WERI-Rb-1 (cell line): ENCODE measurements around the gene SYPL2.
"Not testable (repeated sequence)": the region's sequence is repeated elsewhere in the genome, so short reads cannot be mapped to it uniquely, and the experiment has no call there.

Experiments
- DNase-seq: peaks from one replicate; pipeline ENCODE4 v3.0.0-alpha.2; 2020
- H3K27ac ChIP-seq: fragments of 250-450 bp; sonication (Bioruptor Pico); 2 replicates; pipeline ENCODE4 v1.5.1; 2020; ENCODE audit warnings: mild to moderate bottlenecking, moderate library complexity
- H3K27me3 ChIP-seq: fragments of 250-450 bp; sonication (Bioruptor Pico); 2 replicates; pipeline ENCODE4 v1.5.1; 2021; ENCODE audit warnings: mild to moderate bottlenecking, low read depth, moderate library complexity; ENCODE audit not compliant: insufficient read depth, severe bottlenecking
- H3K36me3 ChIP-seq: fragments of 250-450 bp; sonication (Bioruptor Pico); 2 replicates; pipeline ENCODE4 v1.5.1; 2020; ENCODE audit warnings: mild to moderate bottlenecking, moderate library complexity
- H3K4me3 ChIP-seq: 2 replicates; pipeline ENCODE4 v1.5.1; 2011; ENCODE audit warnings: low read depth, mild to moderate bottlenecking, control low read depth, low read length
- H3K9me3 ChIP-seq: fragments of 250-450 bp; sonication (Bioruptor Pico); 2 replicates; pipeline ENCODE4 v1.5.1; 2021; ENCODE audit warnings: mild to moderate bottlenecking, moderate library complexity; ENCODE audit not compliant: severe bottlenecking
- TF ChIP-seq, protein P1 (sequence below): IDR thresholded peaks from 2 replicates; pipeline ENCODE4 v1.5.1; 2011; ENCODE audit warnings: low read depth, mild to moderate bottlenecking, control low read depth, inconsistent platforms, low read length

Gene SYPL2

DNA sequence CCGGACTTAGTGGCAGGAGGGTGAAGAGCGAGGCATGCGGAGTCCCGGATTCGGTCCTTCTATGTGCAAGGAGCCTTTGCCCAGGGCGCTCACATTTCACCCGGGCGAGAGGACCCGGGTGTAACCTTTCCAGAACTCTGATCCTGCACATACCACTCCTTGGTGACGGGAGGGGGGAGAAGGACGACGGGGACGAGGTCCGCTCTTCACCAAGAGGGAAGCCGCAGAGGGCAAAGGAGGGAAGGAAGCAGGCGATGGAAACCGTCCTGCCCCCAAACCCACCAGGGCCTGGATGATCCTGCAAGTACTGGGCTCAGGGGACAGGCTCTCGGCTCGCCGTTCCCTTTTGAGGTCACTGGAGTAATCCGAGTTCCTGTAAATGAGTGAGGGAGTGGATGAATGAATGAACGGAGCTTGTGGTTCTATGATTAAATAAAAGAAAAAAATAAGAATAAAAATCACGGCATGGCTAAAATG, 993 bp downstream of the SYPL2 start:
- peaks cover 32% of the 10 kb centered on the region for H3K27me3 ChIP-seq
- H3K9me3 ChIP-seq, result no peaks in the 10 kb centered on the region
- peak overlapping the region; percentile 69 for H3K4me3 ChIP-seq
- H3K27ac ChIP-seq, result no peak overlapping the region
- TF ChIP-seq, protein P1, sequence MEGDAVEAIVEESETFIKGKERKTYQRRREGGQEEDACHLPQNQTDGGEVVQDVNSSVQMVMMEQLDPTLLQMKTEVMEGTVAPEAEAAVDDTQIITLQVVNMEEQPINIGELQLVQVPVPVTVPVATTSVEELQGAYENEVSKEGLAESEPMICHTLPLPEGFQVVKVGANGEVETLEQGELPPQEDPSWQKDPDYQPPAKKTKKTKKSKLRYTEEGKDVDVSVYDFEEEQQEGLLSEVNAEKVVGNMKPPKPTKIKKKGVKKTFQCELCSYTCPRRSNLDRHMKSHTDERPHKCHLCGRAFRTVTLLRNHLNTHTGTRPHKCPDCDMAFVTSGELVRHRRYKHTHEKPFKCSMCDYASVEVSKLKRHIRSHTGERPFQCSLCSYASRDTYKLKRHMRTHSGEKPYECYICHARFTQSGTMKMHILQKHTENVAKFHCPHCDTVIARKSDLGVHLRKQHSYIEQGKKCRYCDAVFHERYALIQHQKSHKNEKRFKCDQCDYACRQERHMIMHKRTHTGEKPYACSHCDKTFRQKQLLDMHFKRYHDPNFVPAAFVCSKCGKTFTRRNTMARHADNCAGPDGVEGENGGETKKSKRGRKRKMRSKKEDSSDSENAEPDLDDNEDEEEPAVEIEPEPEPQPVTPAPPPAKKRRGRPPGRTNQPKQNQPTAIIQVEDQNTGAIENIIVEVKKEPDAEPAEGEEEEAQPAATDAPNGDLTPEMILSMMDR, result no peak
- DNase-seq, result no peak
- H3K36me3 ChIP-seq, result no peaks in the 10 kb centered on the region

DNA sequence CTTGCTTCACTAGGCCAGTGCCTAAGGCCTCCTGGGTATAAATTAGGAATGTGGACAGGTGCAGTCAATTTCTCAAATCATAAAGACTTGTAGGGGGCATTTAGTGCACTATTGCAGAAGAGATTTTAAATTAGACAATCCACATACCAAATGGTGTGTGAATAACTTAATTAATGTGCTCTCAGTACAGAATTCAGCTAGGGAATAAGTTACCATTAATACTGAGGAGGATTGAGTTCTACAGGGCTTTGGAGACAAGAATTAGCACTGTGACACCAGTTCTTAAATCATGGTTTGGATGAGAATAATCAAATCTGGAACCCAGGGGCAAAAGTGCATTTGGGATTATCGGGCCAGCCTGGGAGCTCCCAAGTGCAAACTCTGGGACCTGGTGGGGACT, 1.7 kb downstream of the SYPL2 start:
- TF ChIP-seq, protein P1, result no peak
- Histone ChIP-seq H3K27me3 (peaks cover 32% of the 10 kb centered on the region), H3K36me3 (no peaks in the 10 kb centered on the region), H3K4me3 (no peak overlapping the region), H3K9me3 (no peaks in the 10 kb centered on the region), H3K27ac (no peak overlapping the region)
- DNase-seq, result no peak

DNA sequence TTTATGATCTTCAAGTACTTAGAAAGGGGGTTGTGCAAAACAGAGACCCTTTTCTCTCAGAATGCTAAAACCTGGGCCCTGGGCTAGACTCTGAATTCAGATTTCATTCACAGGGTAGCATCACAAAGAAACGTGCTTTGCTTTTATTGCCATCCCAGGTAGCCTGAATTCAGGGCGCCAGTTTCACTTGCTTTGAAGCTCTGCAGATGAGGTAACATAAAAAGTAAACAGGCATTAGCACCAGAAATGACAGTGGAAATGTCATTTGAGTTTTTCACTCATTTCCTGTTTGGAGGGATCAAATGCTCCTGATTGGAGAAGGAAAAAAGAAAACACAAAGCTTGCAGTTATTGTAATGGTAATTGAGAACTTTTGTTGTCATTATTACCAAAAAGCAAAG, 2.6 kb downstream of the SYPL2 start:
- Histone ChIP-seq H3K9me3 (no peaks in the 10 kb centered on the region), H3K27ac (no peak overlapping the region), H3K27me3 (peaks cover 32% of the 10 kb centered on the region), H3K36me3 (no peaks in the 10 kb centered on the region), H3K4me3 (no peak overlapping the region)
- DNase-seq, result no peak
- TF ChIP-seq, protein P1, result no peak

DNA sequence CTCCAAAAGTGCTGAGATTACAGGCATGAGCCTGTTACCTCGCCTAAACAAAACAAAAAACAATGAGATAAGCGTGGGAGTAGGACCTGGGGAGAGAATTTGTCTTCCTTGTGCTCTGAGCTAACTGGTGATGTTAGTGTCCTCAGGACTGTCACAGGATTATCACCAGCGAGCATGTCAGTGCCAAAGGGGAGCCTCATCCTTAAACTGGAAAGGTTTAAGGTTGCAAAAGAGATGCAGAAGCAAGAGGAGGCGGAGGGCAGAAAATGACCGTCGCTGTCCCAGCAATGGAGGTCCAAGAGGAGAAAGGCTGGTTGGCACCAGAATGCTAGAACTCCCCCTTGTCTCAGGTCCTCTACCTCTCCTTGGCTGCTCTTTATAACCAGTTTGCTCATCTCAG, 3.9 kb downstream of the SYPL2 start:
- Histone ChIP-seq H3K36me3 (no peaks in the 10 kb centered on the region), H3K4me3 (no peak overlapping the region), H3K27ac (no peak overlapping the region), H3K27me3 (peaks cover 28% of the 10 kb centered on the region), H3K9me3 (no peaks in the 10 kb centered on the region)
- no peak for DNase-seq
- TF ChIP-seq, protein P1, result no peak

DNA sequence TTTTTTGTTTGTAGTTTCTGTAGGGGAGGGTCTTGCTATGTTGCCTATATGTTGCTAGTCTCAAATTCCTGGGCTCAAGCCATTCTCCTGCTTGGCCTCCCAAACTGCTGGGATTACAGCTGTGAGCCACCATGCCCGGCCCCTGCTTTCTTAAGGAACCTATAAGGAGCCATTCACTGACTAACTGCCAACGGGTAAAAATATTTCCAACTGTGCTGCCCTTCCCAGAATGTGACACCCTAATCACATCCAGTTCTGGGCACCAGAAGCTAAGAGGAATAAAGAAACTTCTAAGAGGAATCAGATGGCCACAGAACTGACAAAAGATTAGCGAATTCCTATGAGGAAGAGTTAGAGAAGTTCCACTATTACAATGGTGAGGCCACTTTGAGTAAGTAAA, 6.4 kb downstream of the SYPL2 start:
- Histone ChIP-seq H3K27ac (no peak overlapping the region), H3K36me3 (no peaks in the 10 kb centered on the region), H3K9me3 (no peaks in the 10 kb centered on the region), H3K27me3 (peaks cover 11% of the 10 kb centered on the region), H3K4me3 (no peak overlapping the region)
- DNase-seq, result no peak
- TF ChIP-seq, protein P1, result no peak

DNA sequence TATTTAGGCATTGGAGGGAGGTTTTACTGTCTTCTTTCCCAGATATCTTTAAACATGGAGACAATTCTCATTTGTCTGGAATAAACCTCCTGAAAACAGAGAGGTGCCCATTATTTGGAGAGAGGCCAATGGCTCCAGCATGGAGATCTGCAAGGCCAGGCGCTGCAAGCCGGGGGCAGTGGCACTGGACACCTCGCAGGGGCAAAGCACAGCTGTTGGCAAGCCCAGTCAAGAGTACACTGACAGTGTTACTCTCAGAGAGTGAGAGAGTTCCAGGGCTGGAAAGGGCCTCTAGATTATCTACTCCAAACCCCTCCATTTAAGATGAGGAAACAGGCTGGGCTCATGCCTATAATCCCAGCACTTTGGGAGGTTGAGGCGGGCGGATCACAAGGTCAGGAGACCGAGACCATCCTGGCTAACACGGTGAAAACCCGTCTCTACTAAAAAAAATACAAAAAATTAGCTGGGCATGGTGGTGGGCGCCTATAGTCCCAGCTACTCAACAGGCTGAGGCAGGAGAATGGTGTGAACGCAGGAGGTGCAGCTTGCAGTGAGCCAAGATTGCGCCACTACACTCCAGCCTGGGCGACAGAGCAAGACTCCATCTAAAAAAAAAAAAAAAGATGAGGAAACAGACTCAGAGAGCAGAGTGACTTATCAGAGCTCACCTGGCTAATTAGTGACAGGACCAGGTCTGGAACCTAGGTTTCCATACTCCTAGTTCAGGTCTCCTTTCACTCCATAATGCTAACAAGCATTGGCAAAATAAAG, 7.1 kb downstream of the SYPL2 start:
- H3K27ac ChIP-seq, DNase-seq, H3K36me3 ChIP-seq, H3K4me3 ChIP-seq, H3K9me3 ChIP-seq: not testable (repeated sequence)
- peaks cover 11% of the 10 kb centered on the region for H3K27me3 ChIP-seq
